GM12878 (cell line): ENCODE measurements around the gene OMP.

ENCODE experiments used
- CTCF ChIP-seq, 3 experiments: IDR thresholded peaks in 2 of 3; conservative IDR thresholded peaks in 1 of 3; 2 replicates each; pipeline ENCODE4 v1.5.1; 2011; ENCODE audit warnings: low read depth in 3 of 3, low read length in 3 of 3, mild to moderate bottlenecking in 3 of 3, control low read depth in 2 of 3, moderate library complexity in 2 of 3, inconsistent platforms in 1 of 3, mixed read lengths in 1 of 3; ENCODE audit not compliant: control insufficient read depth in 2 of 3, insufficient read depth in 1 of 3; ENCODE audit errors: extremely low read depth in 1 of 3
- MEF2A ChIP-seq: IDR thresholded peaks from 2 replicates; pipeline ENCODE4 v1.6.1; 2011; ENCODE audit warnings: low read depth, mild to moderate bottlenecking, low read length, moderate library complexity; ENCODE audit not compliant: insufficient read depth
- MTA3 ChIP-seq: IDR thresholded peaks from 2 replicates; pipeline ENCODE4 v1.6.1; 2012; ENCODE audit warnings: low read length, inconsistent platforms, borderline replicate concordance
- MXI1 ChIP-seq: fragments of 150-350 bp; IDR thresholded peaks from 2 replicates; pipeline ENCODE4 v1.6.1; 2011; ENCODE audit warnings: low read depth, mild to moderate bottlenecking, inconsistent platforms, low read length, improper control_type of control experiment
- NBN ChIP-seq: fragments of 450-650 bp; IDR thresholded peaks from 2 replicates; pipeline ENCODE4 v1.6.1; 2016
- PKNOX1 ChIP-seq: fragments of 450-650 bp; IDR thresholded peaks from 2 replicates; pipeline ENCODE4 v1.6.1; 2016; ENCODE audit warnings: mild to moderate bottlenecking
- TCF12 ChIP-seq: IDR thresholded peaks from 2 replicates; pipeline ENCODE4 v1.6.1; 2011; ENCODE audit warnings: low read depth, mild to moderate bottlenecking, low read length
- USF2 ChIP-seq: IDR thresholded peaks from 2 replicates; pipeline ENCODE4 v1.6.1; 2011; ENCODE audit warnings: low read depth, low read length, improper control_type of control experiment, borderline replicate concordance
- ZNF384 ChIP-seq: IDR thresholded peaks from 2 replicates; pipeline ENCODE4 v1.6.1; 2012; ENCODE audit warnings: low read depth, mild to moderate bottlenecking, low read length, improper control_type of control experiment, borderline replicate concordance

- TF ChIP-seq MXI1 (no peak), CTCF (IDR thresholded peaks at IDR 0.05 in 2 of 3, conservative IDR thresholded peaks at IDR 0.05 in 1 of 3; ENCODE audit: control insufficient read depth in 2 of 3, extremely low read depth in 1 of 3, insufficient read depth in 1 of 3, low read depth in 3 of 3, low read length in 3 of 3) (no peak), TCF12 (no peak), USF2 (no peak), ZNF384 (no peak), MTA3 (no peak), MEF2A (no peak), PKNOX1 (no peak), NBN (no peak)
These were observed 42.4 kb upstream of the OMP start for GRCh38 chr11:77060234-77060633.
